HepG2 (cell line): ENCODE data around the gene CSMD2.

Source experiments
- ARNT ChIP-seq: fragments of 450-650 bp; IDR thresholded peaks from 2 replicates; pipeline ENCODE4 v1.6.1; 2017
- ATF2 ChIP-seq: sonication (generic); formaldehyde crosslinking; IDR thresholded peaks from 2 replicates; pipeline ENCODE4 v1.4.0; 2020; ENCODE audit warnings: missing genetic modification reagents
- DBP ChIP-seq: sonication (generic); formaldehyde crosslinking; IDR thresholded peaks from 2 replicates; pipeline ENCODE4 v1.4.0; 2020; ENCODE audit warnings: missing genetic modification reagents; ENCODE audit errors: not compliant biosample characterization
- FIP1L1 ChIP-seq: fragments of 200-400 bp; formaldehyde crosslinking; IDR thresholded peaks from 2 replicates; pipeline ENCODE4 v1.6.1; 2018; ENCODE audit warnings: low read depth, mild to moderate bottlenecking, low read length, moderate library complexity, borderline replicate concordance; ENCODE audit not compliant: insufficient read depth
- POLR2A ChIP-seq, 2 experiments: IDR thresholded peaks; 2 replicates each; pipeline ENCODE4 v1.6.1; 2011; ENCODE audit warnings: low read depth in 2 of 2, low read length in 2 of 2, mild to moderate bottlenecking in 1 of 2, moderate library complexity in 1 of 2; ENCODE audit not compliant: insufficient read depth in 1 of 2
- STAG1 ChIP-seq: sonication (generic); formaldehyde crosslinking; IDR thresholded peaks from 2 replicates; pipeline ENCODE4 v1.4.0; 2020; ENCODE audit warnings: missing genetic modification reagents
- ZBTB40 ChIP-seq, 2 experiments: fragments of 450-650 bp in 1 of 2; sonication (generic) in 1 of 2; formaldehyde crosslinking in 1 of 2; IDR thresholded peaks; 2 replicates each; pipeline versions ENCODE4 v1.6.1 to v1.8.0; 2016 to 2022; ENCODE audit warnings: antibody characterized with exemption in 1 of 2, mild to moderate bottlenecking in 1 of 2, missing genetic modification reagents in 1 of 2
- ZKSCAN1 ChIP-seq: fragments of 150-350 bp; IDR thresholded peaks from 2 replicates; pipeline ENCODE4 v1.6.1; 2014; ENCODE audit warnings: low read length
- ZKSCAN8 ChIP-seq: IDR thresholded peaks from 2 replicates; pipeline ENCODE4 v1.6.1; 2016; ENCODE audit warnings: borderline replicate concordance, missing genetic modification reagents, missing compliant biosample characterization
- ZNF776 ChIP-seq: sonication (generic); formaldehyde crosslinking; IDR thresholded peaks from 2 replicates; pipeline ENCODE4 v1.4.0; 2020; ENCODE audit warnings: mild to moderate bottlenecking, missing genetic modification reagents
- TF ChIP-seq, protein P1 (sequence below): sonication (generic); formaldehyde crosslinking; IDR thresholded peaks from 2 replicates; pipeline ENCODE4 v1.5.0; 2020; ENCODE audit warnings: mild to moderate bottlenecking, missing genetic modification reagents, moderate library complexity

GRCh38 chr1:33477451-33477850 lies 687.6 kb downstream of the CSMD2 start:
- TF ChIP-seq POLR2A (IDR thresholded peaks at IDR 0.05; ENCODE audit: insufficient read depth in 1 of 2, low read depth in 2 of 2, low read length in 2 of 2): no peak
- no peak for TF ChIP-seq ATF2 (CRISPR knock-in tag)
- no peak for TF ChIP-seq STAG1 (CRISPR knock-in tag)
- TF ChIP-seq FIP1L1: no peak
- TF ChIP-seq DBP: no peak
- TF ChIP-seq, protein P1, sequence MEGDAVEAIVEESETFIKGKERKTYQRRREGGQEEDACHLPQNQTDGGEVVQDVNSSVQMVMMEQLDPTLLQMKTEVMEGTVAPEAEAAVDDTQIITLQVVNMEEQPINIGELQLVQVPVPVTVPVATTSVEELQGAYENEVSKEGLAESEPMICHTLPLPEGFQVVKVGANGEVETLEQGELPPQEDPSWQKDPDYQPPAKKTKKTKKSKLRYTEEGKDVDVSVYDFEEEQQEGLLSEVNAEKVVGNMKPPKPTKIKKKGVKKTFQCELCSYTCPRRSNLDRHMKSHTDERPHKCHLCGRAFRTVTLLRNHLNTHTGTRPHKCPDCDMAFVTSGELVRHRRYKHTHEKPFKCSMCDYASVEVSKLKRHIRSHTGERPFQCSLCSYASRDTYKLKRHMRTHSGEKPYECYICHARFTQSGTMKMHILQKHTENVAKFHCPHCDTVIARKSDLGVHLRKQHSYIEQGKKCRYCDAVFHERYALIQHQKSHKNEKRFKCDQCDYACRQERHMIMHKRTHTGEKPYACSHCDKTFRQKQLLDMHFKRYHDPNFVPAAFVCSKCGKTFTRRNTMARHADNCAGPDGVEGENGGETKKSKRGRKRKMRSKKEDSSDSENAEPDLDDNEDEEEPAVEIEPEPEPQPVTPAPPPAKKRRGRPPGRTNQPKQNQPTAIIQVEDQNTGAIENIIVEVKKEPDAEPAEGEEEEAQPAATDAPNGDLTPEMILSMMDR (CRISPR knock-in tag): no peak
- no peak for TF ChIP-seq ARNT
- TF ChIP-seq ZBTB40 (IDR thresholded peaks at IDR 0.05): no peak
- no peak for TF ChIP-seq ZBTB40 (CRISPR knock-in tag; IDR thresholded peaks at IDR 0.05)
- TF ChIP-seq ZKSCAN1: no peak
- no peak for TF ChIP-seq ZNF776 (CRISPR knock-in tag)
- no peak for TF ChIP-seq ZKSCAN8 (CRISPR knock-in tag)
